Keratinocyte (primary cell): Measurements from ENCODE around the gene SFT2D3. TPM values are rescaled to one million over a fixed set of nuclear protein-coding genes. Genes with fewer than 3 reads are reported as not detected.

Experiments
- DNase-seq: peaks from one replicate; pipeline ENCODE4 v3.0.0-alpha.2; 2011; ENCODE audit warnings: low read depth, missing footprints, low spot score
- FAIRE-seq: peaks from 2 replicates; lab custom pipeline; 2011; peaks lifted over from hg19 to GRCh38; lab: Jason Lieb, UNC
- H2AFZ ChIP-seq: 2 replicates; pipeline ENCODE4 v1.6.0; 2012; ENCODE audit warnings: low read length, control low read depth, inconsistent platforms; ENCODE audit not compliant: control insufficient read depth
- H3K27ac ChIP-seq: 2 replicates; pipeline ENCODE4 v1.5.1; 2011; ENCODE audit warnings: low read length; ENCODE audit not compliant: control insufficient read depth, insufficient read depth
- H3K27me3 ChIP-seq: 3 replicates; pipeline ENCODE4 v1.6.0; 2011; ENCODE audit warnings: low read length; ENCODE audit not compliant: control insufficient read depth, insufficient read depth; ENCODE audit errors: extremely low read depth
- H3K36me3 ChIP-seq, 2 experiments: 2 replicates in 1 of 2; 3 replicates in 1 of 2; pipeline ENCODE4 v1.5.1; 2011; ENCODE audit warnings: low read length in 2 of 2, mild to moderate bottlenecking in 1 of 2; ENCODE audit not compliant: control insufficient read depth in 2 of 2, insufficient read depth in 2 of 2; ENCODE audit errors: extremely low read depth in 1 of 2
- H3K4me1 ChIP-seq: 3 replicates; pipeline ENCODE4 v1.5.1; 2011; ENCODE audit warnings: low read length; ENCODE audit not compliant: control insufficient read depth, insufficient read depth; ENCODE audit errors: extremely low read depth
- H3K4me2 ChIP-seq: 3 replicates; pipeline ENCODE4 v1.6.0; 2011; ENCODE audit warnings: low read depth, low read length; ENCODE audit not compliant: control insufficient read depth, insufficient read depth; ENCODE audit errors: extremely low read depth
- H3K4me3 ChIP-seq, 3 experiments: fragments of 200-600 bp in 1 of 3; sonication (generic) in 1 of 3; 2 replicates in 2 of 3; 3 replicates in 1 of 3; pipeline ENCODE4 v1.5.1; 2011 to 2016; ENCODE audit warnings: low read length in 3 of 3, mild to moderate bottlenecking in 3 of 3, control low read depth in 2 of 3, inconsistent platforms in 1 of 3, low read depth in 1 of 3, mixed read lengths in 1 of 3, mixed run types in 1 of 3, moderate library complexity in 1 of 3; ENCODE audit not compliant: control insufficient read depth in 2 of 3, insufficient read depth in 2 of 3; ENCODE audit errors: extremely low read depth in 1 of 3
- H3K79me2 ChIP-seq: 2 replicates; pipeline ENCODE4 v1.6.0; 2012; ENCODE audit warnings: low read length; ENCODE audit not compliant: control insufficient read depth, insufficient read depth
- H3K9ac ChIP-seq: 3 replicates; pipeline ENCODE4 v1.6.0; 2011; ENCODE audit warnings: low read length; ENCODE audit not compliant: control insufficient read depth, insufficient read depth; ENCODE audit errors: extremely low read depth
- H3K9me1 ChIP-seq: 3 replicates; pipeline ENCODE4 v1.6.0; 2011; ENCODE audit warnings: low read length; ENCODE audit not compliant: control insufficient read depth, insufficient read depth; ENCODE audit errors: extremely low read depth
- H3K9me3 ChIP-seq: 2 replicates; pipeline ENCODE4 v1.5.1; 2012; ENCODE audit warnings: low read depth, low read length; ENCODE audit not compliant: control insufficient read depth
- H4K20me1 ChIP-seq: 3 replicates; pipeline ENCODE4 v1.6.0; 2011; ENCODE audit warnings: low read length; ENCODE audit not compliant: control insufficient read depth, insufficient read depth; ENCODE audit errors: extremely low read depth
- EZH2 ChIP-seq: IDR thresholded peaks from one replicate; pipeline ENCODE4 v1.6.1; 2012; ENCODE audit warnings: inconsistent platforms, mild to moderate bottlenecking, low read length, moderate library complexity
- dilution Hi-C: fragments of 300-500 bp; cut with MboI; formaldehyde crosslinking; loops from one replicate; pipeline ENCODE4 v1.7.0; 2020; ENCODE audit warnings: low sequenced_read_pairs; ENCODE audit not compliant: extremely low pct_ligation_motif_present
- polyA plus RNA-seq, 5 experiments: library from polyadenylated mRNA; depleted of rRNA in 3 of 5; stranded (reverse) in 3 of 5; stranded (forward) in 1 of 5; unstranded in 1 of 5; fragments of >200 nt; gene quantifications; 1 replicate in 1 of 5; 2 replicates in 3 of 5; 3 replicates in 1 of 5; pipeline versions ENCODE4 v1.2.1 to v1.2.3, GENCODE V29; 2011 to 2012; ENCODE audit warnings: missing spikeins in 2 of 5, low read depth in 1 of 5, low replicate concordance in 1 of 5
- TF ChIP-seq, protein P1 (sequence below), 3 experiments: IDR thresholded peaks in 1 of 3; conservative IDR thresholded peaks in 1 of 3; optimal IDR thresholded peaks in 1 of 3; 2 replicates in 2 of 3; 3 replicates in 1 of 3; pipeline versions ENCODE3 to v1.5.1; 2011; ENCODE audit warnings: low read length in 3 of 3, mild to moderate bottlenecking in 3 of 3, moderate library complexity in 2 of 3, control low read depth in 1 of 3, inconsistent platforms in 1 of 3; ENCODE audit not compliant: insufficient read depth in 2 of 3; ENCODE audit errors: extremely low read depth in 1 of 3

SFT2D3 gene
- polyA plus RNA-seq, 1 donor (not counting 4 experiments of a cell fraction or from before 2014, with no cell fraction given) = 2.4 TPM

- Histone ChIP-seq H3K27ac (no peak overlapping the region), H3K9me1 (no peaks in the 10 kb centered on the region), H2AFZ (no peak overlapping the region), H3K79me2 (no peaks in the 10 kb centered on the region), H3K4me1 (peaks cover 7% of the 10 kb centered on the region), H3K9me3 (no peaks in the 10 kb centered on the region), H3K4me2 (no peak overlapping the region), H4K20me1 (no peaks in the 10 kb centered on the region), H3K27me3 (no peaks in the 10 kb centered on the region), H3K4me3 (no peak overlapping the region), H3K9ac (no peak overlapping the region), H3K36me3 (no peaks in the 10 kb centered on the region)
- TF ChIP-seq, protein P1, sequence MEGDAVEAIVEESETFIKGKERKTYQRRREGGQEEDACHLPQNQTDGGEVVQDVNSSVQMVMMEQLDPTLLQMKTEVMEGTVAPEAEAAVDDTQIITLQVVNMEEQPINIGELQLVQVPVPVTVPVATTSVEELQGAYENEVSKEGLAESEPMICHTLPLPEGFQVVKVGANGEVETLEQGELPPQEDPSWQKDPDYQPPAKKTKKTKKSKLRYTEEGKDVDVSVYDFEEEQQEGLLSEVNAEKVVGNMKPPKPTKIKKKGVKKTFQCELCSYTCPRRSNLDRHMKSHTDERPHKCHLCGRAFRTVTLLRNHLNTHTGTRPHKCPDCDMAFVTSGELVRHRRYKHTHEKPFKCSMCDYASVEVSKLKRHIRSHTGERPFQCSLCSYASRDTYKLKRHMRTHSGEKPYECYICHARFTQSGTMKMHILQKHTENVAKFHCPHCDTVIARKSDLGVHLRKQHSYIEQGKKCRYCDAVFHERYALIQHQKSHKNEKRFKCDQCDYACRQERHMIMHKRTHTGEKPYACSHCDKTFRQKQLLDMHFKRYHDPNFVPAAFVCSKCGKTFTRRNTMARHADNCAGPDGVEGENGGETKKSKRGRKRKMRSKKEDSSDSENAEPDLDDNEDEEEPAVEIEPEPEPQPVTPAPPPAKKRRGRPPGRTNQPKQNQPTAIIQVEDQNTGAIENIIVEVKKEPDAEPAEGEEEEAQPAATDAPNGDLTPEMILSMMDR (optimal IDR thresholded peaks at IDR 0.05 in 1 of 3, IDR thresholded peaks at IDR 0.05 in 1 of 3, conservative IDR thresholded peaks at IDR 0.05 in 1 of 3; ENCODE audit: extremely low read depth in 1 of 3, insufficient read depth in 2 of 3, low read length in 3 of 3) = no peak
- TF ChIP-seq EZH2 = no peak
- DNase-seq (no peak), FAIRE-seq (no peak)
- dilution Hi-C loops = no loop called here
Observed at GRCh38 chr2:127753374-127753773, 52.1 kb downstream of the SFT2D3 start.

GRCh38 chr2:127754186-127754585, 52.9 kb downstream of the SFT2D3 start:
- no peak for TF ChIP-seq EZH2
- TF ChIP-seq, protein P1 (optimal IDR thresholded peaks at IDR 0.05 in 1 of 3, IDR thresholded peaks at IDR 0.05 in 1 of 3, conservative IDR thresholded peaks at IDR 0.05 in 1 of 3; ENCODE audit: extremely low read depth in 1 of 3, insufficient read depth in 2 of 3, low read length in 3 of 3) = no peak
- H3K4me3 ChIP-seq = no peak overlapping the region
- no peak for DNase-seq
- H3K27me3 ChIP-seq = no peaks in the 10 kb centered on the region
- dilution Hi-C loops = no loop called here
- H3K9me3 ChIP-seq = no peaks in the 10 kb centered on the region
- H3K36me3 ChIP-seq = no peaks in the 10 kb centered on the region
- H3K9me1 ChIP-seq = no peaks in the 10 kb centered on the region
- FAIRE-seq = no peak
- H3K27ac ChIP-seq = no peak overlapping the region
- H2AFZ ChIP-seq = no peak overlapping the region
- H4K20me1 ChIP-seq = no peaks in the 10 kb centered on the region
- H3K9ac ChIP-seq = no peak overlapping the region
- no peaks in the 10 kb centered on the region for H3K79me2 ChIP-seq
- peaks cover 7% of the 10 kb centered on the region for H3K4me1 ChIP-seq
- no peak overlapping the region for H3K4me2 ChIP-seq

Other genes starting within 250 kb of the SFT2D3 start
- 34.8 to 52.0 TPM (median 50.3 TPM) in 3 replicates for gene IWS1, start 175.0 kb upstream of the SFT2D3 start, polyA plus RNA-seq
- not detected in 3 replicates for gene MYO7B, start 165.8 kb upstream of the SFT2D3 start, polyA plus RNA-seq
- not detected in 3 replicates for gene GPR17, start 55.3 kb upstream of the SFT2D3 start, polyA plus RNA-seq
- gene LIMS2, start 26.0 kb upstream of the SFT2D3 start, polyA plus RNA-seq = not detected in 3 replicates
- 25.4 to 44.5 TPM (median 26.5 TPM) in 3 replicates for gene WDR33, start 109.7 kb downstream of the SFT2D3 start, polyA plus RNA-seq
- 8.3 to 27.3 TPM (median 15.3 TPM) in 3 replicates for gene POLR2D, start 156.7 kb downstream of the SFT2D3 start, polyA plus RNA-seq
- 12.6 to 23.0 TPM (median 16.8 TPM) in 3 replicates for gene AMMECR1L, start 184.5 kb downstream of the SFT2D3 start, polyA plus RNA-seq